Hypothalamus (tissue), 51 donors: ENCODE data around the gene NME3.
"Not testable (repeated sequence)": the region's sequence is repeated elsewhere in the genome, so short reads cannot be mapped to it uniquely, and the experiment has no call there.

ENCODE experiments used
- DNase-seq, 51 donors: peaks; one replicate each; lab custom pipeline; 2025; lab: John Stamatoyannopoulos, UW

Gene NME3

DNA sequence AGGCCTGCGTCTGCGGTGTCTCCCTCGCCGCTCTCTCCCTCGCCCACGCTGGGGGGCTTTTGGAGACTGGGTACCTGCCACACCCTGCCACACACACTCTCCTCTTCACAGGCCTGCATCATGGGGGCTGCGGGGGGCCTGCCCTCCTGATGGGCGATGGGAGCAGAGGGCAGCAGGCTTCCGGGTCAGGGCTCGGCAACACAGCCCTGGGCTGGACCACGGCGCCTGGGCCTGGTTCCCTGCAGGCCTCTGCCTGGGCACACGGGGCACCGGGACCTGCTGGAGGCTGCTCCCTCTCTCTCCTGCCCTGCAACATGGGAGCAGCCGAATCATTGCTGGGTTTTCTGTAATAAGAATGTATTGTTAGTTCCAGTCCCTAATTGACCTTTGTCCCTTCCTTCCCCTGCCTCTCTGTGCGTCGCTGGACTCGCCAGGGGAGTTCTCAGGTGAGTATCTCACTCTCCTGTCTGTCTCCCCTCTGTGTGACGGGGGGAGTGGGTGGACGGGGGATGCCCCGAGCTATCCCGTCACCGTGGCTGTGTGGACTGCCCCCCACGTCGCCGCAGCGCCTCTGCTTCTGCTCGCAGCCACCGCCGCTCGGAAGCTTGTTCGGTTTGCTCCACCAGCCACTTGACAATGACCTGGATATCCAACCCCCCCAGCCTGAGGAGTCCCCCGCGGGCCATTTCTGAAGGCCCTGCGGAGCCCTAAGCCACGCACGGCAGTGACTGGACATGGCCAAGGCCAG lies 13.5 kb downstream of the NME3 start:
- no peak for DNase-seq

DNA sequence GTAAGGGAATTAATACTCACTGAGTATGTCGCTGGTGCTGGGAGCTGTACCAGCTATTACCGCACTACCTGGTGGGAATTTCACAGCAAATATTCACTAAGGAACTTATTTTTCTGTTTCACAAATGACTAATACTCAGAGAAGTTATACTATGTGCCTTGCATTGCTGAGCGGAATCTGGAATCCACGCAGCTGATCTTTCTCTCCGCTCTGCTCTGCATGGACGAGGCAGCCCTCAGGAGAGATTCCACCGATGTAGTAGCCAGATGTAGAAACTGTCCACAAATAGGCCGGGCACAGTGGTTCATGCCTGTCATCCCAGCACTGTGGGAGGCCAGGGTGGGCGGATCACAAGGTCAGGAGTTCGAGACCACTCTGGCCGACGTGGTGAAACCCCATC lies 17.1 kb downstream of the NME3 start:
- DNase-seq, result no peak

DNA sequence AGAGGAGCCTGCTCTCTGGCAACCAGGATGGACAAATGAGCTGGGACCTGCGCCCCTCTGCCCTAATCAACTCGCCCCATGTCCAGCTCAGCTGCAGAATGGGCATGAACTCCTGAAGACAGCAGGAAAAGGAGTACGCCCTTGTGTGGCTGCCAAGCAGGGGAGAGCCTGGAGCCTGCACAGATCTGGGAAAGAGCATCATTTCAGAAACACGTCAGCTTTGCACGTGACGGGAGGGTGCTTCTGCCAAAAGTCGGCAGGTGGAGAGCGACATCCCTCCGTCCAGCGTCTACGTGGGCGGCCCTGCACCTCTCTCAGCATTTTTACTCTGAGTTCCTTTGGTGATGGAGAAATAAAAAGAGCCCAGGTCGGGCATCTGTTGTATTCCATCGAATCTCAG lies 18.5 kb downstream of the NME3 start:
- no peak for DNase-seq

- no peak for DNase-seq
These were observed 19.4 kb downstream of the NME3 start for GRCh38 chr16:1751946-1752345.

GRCh38 chr16:1749152-1750117 lies 21.9 kb downstream of the NME3 start:
- DNase-seq, result no peak

DNA sequence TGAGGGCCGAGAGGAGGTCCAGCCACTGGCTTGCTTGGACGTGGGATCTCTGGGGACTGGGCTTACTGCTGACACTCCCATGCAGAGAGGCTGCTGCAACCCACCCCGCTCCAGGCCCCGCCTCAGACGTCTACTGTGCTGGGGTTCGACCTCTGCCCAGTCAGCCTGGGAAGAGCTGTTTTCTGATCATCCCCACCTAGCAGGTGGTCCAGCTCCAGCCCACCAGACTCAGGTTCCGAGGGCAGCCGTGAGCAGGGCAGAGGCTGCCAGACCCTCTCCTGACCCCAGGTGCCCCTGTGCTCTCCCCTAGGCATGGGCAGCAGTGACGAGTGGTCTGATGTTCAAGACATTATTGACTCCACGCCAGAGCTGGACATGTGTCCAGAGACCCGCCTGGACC lies 23.4 kb downstream of the NME3 start:
- no peak for DNase-seq

GRCh38 chr16:1746693-1747195 lies 24.6 kb downstream of the NME3 start:
- DNase-seq, result no peak

DNA sequence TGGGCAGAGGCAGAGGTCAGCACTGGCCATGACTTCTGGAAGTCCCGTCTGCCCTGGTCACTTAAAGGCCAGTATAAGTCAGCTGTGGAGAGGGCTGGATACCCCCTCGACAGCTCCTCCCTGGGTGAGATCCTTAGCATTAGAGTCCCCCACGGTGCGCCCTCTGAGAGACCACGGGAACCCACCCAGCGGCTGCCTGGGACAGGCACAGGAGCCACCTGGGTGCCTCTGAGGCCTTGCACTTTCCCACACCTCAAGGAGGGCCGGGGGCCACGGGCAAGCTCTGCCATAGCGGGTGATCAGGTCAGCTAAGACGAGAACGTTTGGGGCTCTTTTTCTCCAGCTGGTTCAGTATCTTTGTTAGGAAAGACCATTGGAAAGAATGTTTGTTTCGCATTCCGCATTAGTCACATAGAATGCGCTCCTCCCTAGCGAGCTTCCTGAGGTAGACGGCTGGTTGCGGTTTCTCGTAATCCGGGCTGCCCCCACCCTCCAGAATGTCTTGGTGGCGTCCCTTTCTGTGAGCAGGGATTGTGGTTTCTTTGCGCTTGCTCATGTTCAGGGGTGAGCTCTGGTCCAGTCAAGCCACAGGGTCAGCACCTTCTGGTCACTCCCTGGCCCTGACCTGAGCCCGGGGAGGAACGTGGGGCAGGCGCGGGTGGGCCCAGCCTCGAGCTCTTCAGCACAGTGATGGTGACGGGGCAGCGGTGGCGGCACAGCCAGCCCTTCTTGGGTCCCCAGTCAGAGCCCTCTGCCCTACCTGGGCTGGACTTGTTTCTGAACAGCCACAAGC lies 25.2 kb downstream of the NME3 start:
- no peak for DNase-seq

- no peak for DNase-seq
These were observed 26.0 kb downstream of the NME3 start for GRCh38 chr16:1745181-1745899.

- DNase-seq, result no peak
These were observed 27.0 kb downstream of the NME3 start for GRCh38 chr16:1744338-1744840.

DNA sequence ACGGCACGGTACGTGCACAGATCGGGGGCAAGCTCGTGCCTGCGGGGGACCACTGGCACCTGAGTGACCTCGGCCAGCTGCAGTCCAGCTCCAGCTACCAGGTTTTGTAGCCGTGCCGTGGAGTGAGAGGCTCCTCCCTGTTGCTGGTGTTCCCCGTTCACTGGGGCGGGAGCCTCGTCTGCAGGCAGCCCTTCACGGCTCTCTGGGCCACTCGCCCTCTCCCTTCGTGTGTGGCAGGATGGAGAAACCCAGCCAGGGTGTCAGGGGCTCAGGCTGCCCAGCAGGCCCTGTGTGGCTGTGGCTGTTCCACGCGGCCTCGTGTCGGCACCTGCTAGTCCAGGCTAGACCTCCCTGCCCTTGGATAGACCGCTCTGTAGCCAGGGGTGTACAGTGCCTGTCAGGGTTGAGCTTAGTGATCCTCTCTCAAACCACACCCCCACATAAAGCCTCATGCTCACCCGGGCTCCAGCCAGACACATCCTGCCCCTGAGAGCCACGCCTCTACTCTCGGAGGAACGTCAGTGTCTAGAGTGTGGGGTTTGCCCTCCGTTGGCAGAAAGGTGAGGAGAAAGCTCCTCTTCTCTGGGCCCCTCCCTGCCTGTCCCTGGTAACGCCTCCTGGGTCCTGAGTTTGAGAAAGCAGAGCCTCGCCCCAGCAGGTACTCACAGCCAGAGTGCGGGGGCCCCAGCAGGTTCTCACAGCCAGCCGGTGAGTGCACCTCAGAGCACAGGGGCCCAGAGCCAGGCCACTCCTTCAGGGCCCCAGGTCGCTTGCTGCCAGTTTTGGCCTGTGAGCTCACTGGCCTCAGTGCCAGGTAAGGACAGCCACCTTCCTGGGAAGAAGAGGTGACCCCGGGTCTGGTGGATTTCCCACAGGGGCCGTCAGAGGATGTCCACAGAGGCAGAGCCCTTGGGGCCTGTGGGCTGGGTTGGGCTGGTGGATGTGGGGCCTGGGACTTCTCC lies 27.7 kb downstream of the NME3 start:
- no peak for DNase-seq

DNA sequence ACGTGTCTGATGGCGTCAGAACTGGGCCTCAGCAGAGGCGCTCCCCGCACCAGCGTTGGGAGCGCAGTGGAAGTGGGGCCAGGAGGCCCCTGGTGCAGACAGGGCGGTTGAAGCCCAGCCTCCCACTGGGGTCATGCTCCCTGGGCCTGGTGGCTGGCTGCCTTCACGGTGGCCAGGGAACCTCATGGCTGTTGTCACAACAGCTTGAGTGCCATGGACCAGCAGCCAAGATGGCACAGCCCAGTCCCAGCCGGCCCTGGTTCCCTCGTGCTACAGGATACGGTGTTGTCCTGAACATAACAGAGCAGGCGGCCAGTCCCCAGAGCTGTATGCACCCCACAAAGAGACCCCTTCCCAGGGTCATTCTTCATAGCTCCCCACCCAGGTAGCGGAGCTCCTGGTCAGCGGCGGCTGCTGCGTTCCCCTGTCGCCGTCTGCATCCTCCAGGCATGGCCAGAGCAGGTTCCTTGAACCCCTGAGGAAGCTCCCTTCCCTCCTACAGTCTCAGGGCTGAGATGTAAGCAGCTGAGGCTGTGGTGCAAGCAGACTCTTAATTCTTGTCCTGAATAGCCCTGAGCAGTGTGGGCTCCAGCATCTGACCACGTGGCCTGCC lies 29.7 kb downstream of the NME3 start:
- DNase-seq, result no peak

GRCh38 chr16:1740781-1741490 lies 30.4 kb downstream of the NME3 start:
- no peak for DNase-seq

DNA sequence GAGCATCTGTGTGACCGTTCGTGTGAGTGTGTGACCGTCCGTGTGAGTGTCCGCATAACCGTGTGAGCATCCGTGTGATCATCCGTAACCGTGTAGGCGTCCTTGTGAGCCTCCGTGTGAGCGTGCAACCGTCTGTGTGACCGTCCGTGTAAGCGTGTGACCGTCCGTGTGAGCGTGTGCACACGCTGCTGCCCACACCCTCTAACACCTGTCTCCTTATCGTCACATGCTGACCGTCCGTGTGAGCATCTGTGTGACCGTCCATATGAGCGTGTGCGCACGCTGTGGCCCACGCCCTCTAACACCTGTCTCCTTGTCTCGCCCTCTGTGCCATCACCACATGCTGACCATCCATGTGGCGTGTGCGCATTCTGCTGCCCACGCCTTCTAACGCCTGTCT lies 31.1 kb downstream of the NME3 start:
- DNase-seq, result no peak

GRCh38 chr16:1734816-1735215 lies 36.5 kb downstream of the NME3 start:
- DNase-seq, result no peak

- no peak for DNase-seq
These were observed 37.2 kb downstream of the NME3 start for GRCh38 chr16:1734123-1734522.

DNA sequence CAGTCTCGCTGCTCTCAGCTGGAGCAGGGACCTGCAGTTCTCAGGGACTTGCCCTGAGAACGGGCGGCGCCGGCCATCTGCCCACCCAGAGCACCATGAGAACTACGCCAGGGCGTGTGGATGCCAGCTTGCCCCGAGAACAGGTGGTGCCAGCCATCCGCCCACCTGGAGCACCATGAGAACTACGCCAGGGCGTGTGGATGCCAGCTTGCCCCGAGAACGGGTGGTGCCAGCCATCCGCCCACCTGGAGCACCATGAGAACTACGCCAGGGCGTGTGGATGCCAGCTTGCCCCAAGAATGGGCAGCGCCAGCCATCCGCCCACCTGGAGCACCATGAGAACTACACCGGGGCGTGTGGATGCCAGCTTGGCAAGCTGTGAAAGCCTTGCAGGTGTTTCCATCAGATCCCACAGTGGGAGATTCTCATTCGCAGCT lies 38.8 kb downstream of the NME3 start:
- DNase-seq, result not testable (repeated sequence)

DNA sequence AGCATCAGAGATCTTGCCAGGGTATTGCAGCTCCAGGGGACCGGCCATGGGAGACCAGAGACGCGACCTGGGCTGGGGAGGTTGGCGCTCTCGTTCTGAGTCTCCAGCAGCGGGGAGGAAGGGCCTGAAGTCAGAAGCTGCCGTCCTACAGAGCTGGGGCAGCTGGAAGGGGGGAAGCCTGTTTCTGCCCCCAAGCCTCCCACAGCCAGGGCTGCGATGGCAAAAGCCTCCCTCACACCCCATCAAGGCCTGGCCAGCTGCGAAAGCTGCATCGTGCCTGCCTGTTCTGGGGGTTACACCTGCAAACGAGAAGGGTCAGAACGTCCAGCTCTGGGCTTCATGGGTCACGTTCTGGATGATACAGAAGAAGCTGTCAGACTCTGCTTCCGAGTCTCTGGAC lies 39.3 kb downstream of the NME3 start:
- no peak for DNase-seq
